ENCODE measurements around the gene SRC. TPM values are rescaled to one million over a fixed set of nuclear protein-coding genes. Genes with fewer than 3 reads are reported as not detected.

SRC gene
- total and polyA plus RNA-seq, 3 experiments from 2014 or later: 1.2 to 2.7 (median 2.4) TPM

DNA sequence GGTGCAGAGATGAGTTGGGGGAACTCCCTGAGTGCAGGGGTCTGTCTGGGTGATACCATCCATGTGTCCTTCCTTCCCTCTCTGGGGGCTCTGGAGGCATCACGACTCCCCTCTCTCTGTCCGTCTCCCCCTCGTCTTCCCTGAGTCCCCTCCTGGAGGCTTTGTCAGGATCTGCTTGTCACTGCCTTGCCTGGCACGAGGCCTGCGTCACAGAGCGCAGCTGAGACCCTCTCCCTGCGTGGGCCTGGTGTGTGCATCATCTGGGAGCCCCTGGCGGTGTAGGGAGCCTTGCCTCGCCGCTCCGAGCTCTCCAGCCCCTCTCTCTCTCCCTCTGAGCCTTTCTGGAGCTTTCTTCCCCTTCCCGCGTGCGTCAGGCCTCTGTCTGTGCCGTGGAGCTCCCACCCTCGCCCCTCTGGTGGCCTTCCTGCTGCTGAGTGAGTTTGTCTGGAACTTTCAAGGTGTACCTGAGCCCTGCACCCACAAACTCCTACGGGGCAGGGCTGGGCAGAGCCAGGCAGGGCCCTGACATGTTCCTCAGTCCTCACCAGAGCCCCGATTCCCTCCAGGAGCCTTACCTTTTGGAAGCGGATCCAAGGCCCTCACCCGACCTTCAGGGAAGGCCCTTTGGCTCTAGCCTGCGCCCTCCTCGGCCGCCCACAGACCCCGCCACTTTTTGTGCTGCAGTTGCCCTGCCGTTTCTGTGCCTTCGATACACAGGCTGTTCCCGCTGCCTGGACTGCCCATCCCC, 70.3 kb downstream of the SRC start:
- no peak overlapping the region for H3K27ac Mint-ChIP-seq
- H3K36me3 Mint-ChIP-seq: peaks cover 0 to 4% (median 0%) of the 10 kb centered on the region in 3 donors
- Histone ChIP-seq H3K9me3 (ENCODE audit: low read length) (no peaks in the 10 kb centered on the region), H3K27me3 (ENCODE audit: insufficient read depth, low read length, poor library complexity, severe bottlenecking) (no peaks in the 10 kb centered on the region), H3K36me3 (ENCODE audit: insufficient read depth, low read length) (no peaks in the 10 kb centered on the region), H3K4me1 (ENCODE audit: insufficient read depth, low read length) (peaks cover 6% of the 10 kb centered on the region), H3K4me3 (ENCODE audit: low read length) (no peak overlapping the region), H3K27ac (ENCODE audit: low read depth, low read length) (no peak overlapping the region)
- H3K9me3 Mint-ChIP-seq: no peaks in the 10 kb centered on the region
- POLR2A ChIA-PET: no interaction called here
- DNase-seq: no peak
- H3K4me3 Mint-ChIP-seq: peak overlapping the region in 1 of 7 donors; percentile 49
- H3K27me3 Mint-ChIP-seq: peaks cover 3 to 8% of the 10 kb centered on the region in 2 donors
- H3K4me1 Mint-ChIP-seq: peaks cover 0 to 6% (median 0%) of the 10 kb centered on the region in 3 donors
- CTCF ChIA-PET: no interaction called here

DNA sequence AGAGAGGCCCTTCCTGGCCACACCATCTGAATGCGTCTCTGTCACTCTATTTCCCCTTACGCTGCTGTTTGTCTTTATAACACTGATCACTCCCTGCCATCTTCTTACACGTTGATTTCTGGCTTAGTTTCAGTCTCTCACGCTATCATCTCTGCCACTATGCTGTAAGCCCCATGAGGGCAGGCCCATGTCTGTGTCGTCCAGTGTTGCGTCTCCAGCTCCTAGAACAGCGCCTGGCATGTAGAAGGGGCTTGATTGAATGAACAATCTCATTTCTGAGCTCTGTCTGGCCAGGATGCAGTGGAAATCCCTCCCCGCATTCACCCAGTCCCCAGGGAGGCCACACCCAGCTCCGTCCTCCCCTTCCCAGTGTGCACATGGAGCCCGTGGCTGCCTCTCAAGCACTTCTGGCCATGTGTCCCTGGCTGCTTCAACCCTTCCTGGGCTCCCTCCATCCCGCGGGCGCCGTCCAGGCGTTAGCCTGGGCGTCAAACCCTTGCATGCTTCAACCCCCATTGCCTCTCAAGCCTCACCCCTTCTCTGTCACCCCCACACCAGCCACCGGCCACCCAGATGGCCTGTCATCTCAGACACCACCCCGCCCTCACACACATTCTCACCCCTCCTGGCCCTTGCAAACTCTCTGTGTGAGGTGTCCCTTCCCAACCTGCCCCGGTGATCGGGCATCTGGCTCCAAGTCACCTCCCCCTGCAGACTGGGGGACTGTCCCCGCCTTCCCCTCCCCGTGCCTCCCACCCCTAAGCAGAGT, 71.1 kb downstream of the SRC start:
- Mint-ChIP-seq H3K36me3 (peaks cover 0 to 4% (median 0%) of the 10 kb centered on the region in 3 donors), H3K27me3 (peaks cover 6 to 13% of the 10 kb centered on the region in 2 donors), H3K4me3 (peak overlapping the region in 1 of 7 donors; percentile 49), H3K9me3 (no peaks in the 10 kb centered on the region), H3K4me1 (peaks cover 0 to 6% (median 0%) of the 10 kb centered on the region in 3 donors), H3K27ac (peak overlapping the region in 1 of 8 donors; percentile 67)
- no peak overlapping the region for H3K27ac ChIP-seq (ENCODE audit: low read depth, low read length)
- no peaks in the 10 kb centered on the region for H3K27me3 ChIP-seq (ENCODE audit: insufficient read depth, low read length, poor library complexity, severe bottlenecking)
- no peaks in the 10 kb centered on the region for H3K9me3 ChIP-seq (ENCODE audit: low read length)
- DNase-seq: no peak
- ChIA-PET CTCF (no interaction called here), POLR2A (no interaction called here)
- peaks cover 1% of the 10 kb centered on the region for H3K4me1 ChIP-seq (ENCODE audit: insufficient read depth, low read length)
- no peaks in the 10 kb centered on the region for H3K36me3 ChIP-seq (ENCODE audit: insufficient read depth, low read length)
- H3K4me3 ChIP-seq (ENCODE audit: low read length): no peak overlapping the region

DNA sequence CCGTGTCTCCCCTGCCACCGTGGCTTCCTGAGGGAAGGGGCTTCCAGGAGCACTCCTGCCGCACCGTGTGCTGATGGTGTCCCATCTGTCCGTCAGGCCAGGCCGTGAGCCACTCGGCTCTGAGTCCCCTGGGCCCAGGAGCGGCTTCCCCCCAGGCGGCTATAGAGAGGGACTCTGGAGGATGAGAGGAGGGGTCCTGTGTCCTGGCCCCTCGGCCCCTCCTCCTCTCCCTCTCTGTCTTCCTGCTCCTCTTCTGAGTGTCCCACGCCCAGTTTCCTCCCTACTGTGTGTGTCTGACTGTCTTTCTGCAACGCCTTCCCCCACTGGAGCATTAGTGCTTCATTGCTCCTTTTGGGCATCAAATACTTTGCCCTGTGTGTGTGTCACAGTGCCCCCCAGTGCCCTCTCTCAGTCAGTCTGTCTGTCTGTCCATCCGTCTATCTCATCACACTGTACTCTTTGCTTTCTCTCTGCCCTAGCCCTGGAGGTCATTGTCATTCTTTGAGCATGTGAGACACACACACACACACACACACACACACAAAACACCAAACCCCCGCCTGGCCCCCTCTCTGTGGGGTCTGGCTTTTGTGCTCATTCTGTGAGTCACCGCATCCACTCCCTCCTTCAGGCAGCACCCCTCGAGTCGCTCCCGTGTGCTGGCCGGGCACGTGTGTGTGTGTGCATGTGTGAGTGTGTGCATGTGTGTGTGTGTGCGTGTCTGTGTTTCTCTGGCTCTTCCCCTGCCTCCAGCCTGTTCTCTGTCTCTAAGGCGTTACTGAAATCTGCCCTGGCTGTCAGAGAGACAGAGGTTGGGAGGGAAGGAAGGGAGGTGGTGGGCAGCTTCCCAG, 71.9 kb downstream of the SRC start:
- H3K27me3 Mint-ChIP-seq: peaks cover 10 to 18% of the 10 kb centered on the region in 2 donors
- no peak overlapping the region for H3K27ac ChIP-seq (ENCODE audit: low read depth, low read length)
- no peak overlapping the region for H3K27ac Mint-ChIP-seq
- H3K4me3 ChIP-seq (ENCODE audit: low read length): no peak overlapping the region
- no peak for DNase-seq
- H3K36me3 ChIP-seq (ENCODE audit: insufficient read depth, low read length): no peaks in the 10 kb centered on the region
- ChIA-PET CTCF (no interaction called here), POLR2A (no interaction called here)
- H3K4me1 Mint-ChIP-seq: peaks cover 0 to 6% (median 0%) of the 10 kb centered on the region in 3 donors
- H3K36me3 Mint-ChIP-seq: peaks cover 0 to 4% (median 0%) of the 10 kb centered on the region in 3 donors
- no peak overlapping the region for H3K4me3 Mint-ChIP-seq
- H3K9me3 Mint-ChIP-seq: no peaks in the 10 kb centered on the region
- H3K4me1 ChIP-seq (ENCODE audit: insufficient read depth, low read length): no peaks in the 10 kb centered on the region
- H3K9me3 ChIP-seq (ENCODE audit: low read length): no peaks in the 10 kb centered on the region
- no peaks in the 10 kb centered on the region for H3K27me3 ChIP-seq (ENCODE audit: insufficient read depth, low read length, poor library complexity, severe bottlenecking)

DNA sequence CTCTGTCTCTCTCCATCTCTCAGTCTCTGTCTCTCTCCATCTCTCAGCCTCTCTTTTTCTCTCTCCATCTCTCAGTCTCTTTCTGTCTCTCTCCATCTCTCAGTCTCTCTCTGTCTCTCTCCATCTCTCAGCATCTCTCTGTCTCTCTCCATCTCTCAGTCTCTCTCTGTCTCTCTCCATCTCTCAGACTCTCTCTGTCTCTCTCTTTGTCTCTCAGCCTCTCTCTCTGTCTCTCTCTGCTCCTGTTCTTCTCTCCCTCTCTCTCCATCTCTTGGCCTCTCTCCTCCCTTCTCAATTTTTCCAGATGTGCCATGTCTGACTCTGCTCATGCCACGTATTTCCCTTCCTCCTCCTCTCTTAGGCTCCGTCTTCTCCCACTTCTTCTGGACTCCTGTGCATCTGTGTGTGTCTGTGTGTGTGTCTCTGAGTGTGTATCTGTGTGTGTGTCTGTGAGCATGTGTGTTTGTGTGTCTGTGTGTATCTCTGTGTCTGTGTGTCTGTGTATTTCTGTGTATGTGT, 72.7 kb downstream of the SRC start:
- Mint-ChIP-seq H3K4me1 (peaks cover 0 to 2% (median 0%) of the 10 kb centered on the region in 3 donors), H3K4me3 (no peak overlapping the region), H3K27ac (no peak overlapping the region), H3K9me3 (no peaks in the 10 kb centered on the region), H3K36me3 (peaks cover 0 to 4% (median 0%) of the 10 kb centered on the region in 3 donors), H3K27me3 (peaks cover 10 to 21% of the 10 kb centered on the region in 2 donors)
- ChIA-PET CTCF (no interaction called here), POLR2A (no interaction called here)
- Histone ChIP-seq H3K4me3 (ENCODE audit: low read length) (no peak overlapping the region), H3K36me3 (ENCODE audit: insufficient read depth, low read length) (no peaks in the 10 kb centered on the region), H3K4me1 (ENCODE audit: insufficient read depth, low read length) (no peaks in the 10 kb centered on the region), H3K27ac (ENCODE audit: low read depth, low read length) (no peak overlapping the region), H3K9me3 (ENCODE audit: low read length) (no peaks in the 10 kb centered on the region), H3K27me3 (ENCODE audit: insufficient read depth, low read length, poor library complexity, severe bottlenecking) (peaks cover 5% of the 10 kb centered on the region)
- DNase-seq: no peak

DNA sequence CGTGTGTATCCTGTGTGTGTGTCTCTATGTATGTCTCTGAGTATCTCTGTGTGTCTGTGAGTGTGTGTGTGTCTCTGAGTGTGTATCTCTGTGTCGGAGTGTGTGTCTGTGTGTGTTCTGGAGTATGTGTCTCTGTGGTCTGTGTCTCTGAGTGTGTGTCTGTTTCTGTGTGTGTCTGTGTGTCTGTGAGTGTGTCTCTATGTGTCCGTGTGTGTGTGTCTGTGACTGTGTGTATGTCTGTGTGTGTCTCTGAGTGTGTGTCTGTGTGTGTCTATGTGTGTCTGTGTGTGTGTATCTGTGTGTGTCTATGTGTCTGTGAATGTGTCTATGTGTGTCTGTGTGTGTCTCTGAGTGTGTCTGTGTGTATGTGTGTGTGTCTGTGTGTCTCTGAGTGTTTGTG, 73.4 kb downstream of the SRC start:
- POLR2A ChIA-PET: no interaction called here
- no peak for DNase-seq
- Histone ChIP-seq H3K9me3 (ENCODE audit: low read length) (no peaks in the 10 kb centered on the region), H3K4me1 (ENCODE audit: insufficient read depth, low read length) (no peaks in the 10 kb centered on the region), H3K36me3 (ENCODE audit: insufficient read depth, low read length) (no peaks in the 10 kb centered on the region), H3K27ac (ENCODE audit: low read depth, low read length) (no peak overlapping the region), H3K4me3 (ENCODE audit: low read length) (no peak overlapping the region), H3K27me3 (ENCODE audit: insufficient read depth, low read length, poor library complexity, severe bottlenecking) (peaks cover 12% of the 10 kb centered on the region)
- no peaks in the 10 kb centered on the region for H3K4me1 Mint-ChIP-seq
- CTCF ChIA-PET: no interaction called here
- H3K27ac Mint-ChIP-seq: no peak overlapping the region
- no peaks in the 10 kb centered on the region for H3K9me3 Mint-ChIP-seq
- H3K36me3 Mint-ChIP-seq: peaks cover 0 to 4% (median 0%) of the 10 kb centered on the region in 3 donors
- H3K4me3 Mint-ChIP-seq: no peak overlapping the region
- peaks cover 11 to 25% of the 10 kb centered on the region in 2 donors for H3K27me3 Mint-ChIP-seq

DNA sequence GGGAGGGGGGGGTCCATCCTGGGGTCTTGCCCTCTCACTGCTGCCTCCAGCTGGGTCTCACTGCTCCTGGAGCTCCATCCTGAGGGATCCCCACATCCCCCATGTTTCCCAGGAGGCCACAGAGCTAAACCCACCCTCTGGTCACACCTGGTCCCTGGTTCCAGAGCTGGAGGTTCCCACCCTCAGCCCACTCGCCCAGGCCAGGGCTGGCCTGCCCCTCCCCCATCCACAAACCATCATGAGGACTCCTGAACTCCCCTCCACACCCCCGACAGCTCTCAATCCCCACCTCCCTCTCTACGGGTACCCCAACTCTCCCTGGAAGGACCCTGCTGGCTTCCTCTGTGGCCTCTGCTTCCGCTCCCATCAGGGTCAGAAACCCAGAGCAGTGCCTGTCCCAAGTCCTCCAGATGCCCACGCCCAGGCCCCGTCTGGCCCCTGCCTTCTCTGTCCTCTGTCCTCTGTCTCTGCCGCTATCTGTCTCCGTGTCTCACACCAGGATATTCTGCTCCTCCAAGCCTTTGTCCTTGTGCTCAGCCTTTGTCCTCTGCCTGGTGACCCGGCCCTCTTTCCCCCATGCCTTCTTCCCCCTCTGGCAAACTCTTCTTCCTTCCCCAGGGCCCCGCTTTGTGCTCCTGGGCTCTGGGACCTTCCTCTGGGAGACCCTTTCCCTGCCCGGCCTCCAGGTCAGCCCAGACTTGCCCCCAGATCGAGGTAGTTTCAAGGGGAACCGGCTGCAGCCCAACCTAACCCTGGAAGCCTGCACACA, 74.0 kb downstream of the SRC start:
- Mint-ChIP-seq H3K27me3 (peaks cover 15 to 32% of the 10 kb centered on the region in 2 donors), H3K9me3 (no peaks in the 10 kb centered on the region), H3K4me3 (no peak overlapping the region), H3K27ac (no peak overlapping the region), H3K4me1 (no peaks in the 10 kb centered on the region), H3K36me3 (peaks cover 0 to 4% (median 0%) of the 10 kb centered on the region in 3 donors)
- no peaks in the 10 kb centered on the region for H3K9me3 ChIP-seq (ENCODE audit: low read length)
- H3K4me3 ChIP-seq (ENCODE audit: low read length): no peak overlapping the region
- no peak for DNase-seq
- H3K36me3 ChIP-seq (ENCODE audit: insufficient read depth, low read length): no peaks in the 10 kb centered on the region
- ChIA-PET POLR2A (no interaction called here), CTCF (no interaction called here)
- H3K4me1 ChIP-seq (ENCODE audit: insufficient read depth, low read length): no peaks in the 10 kb centered on the region
- H3K27ac ChIP-seq (ENCODE audit: low read depth, low read length): no peak overlapping the region
- peaks cover 12% of the 10 kb centered on the region for H3K27me3 ChIP-seq (ENCODE audit: insufficient read depth, low read length, poor library complexity, severe bottlenecking)

- Histone ChIP-seq H3K27ac (ENCODE audit: low read depth, low read length) (no peak overlapping the region), H3K4me1 (ENCODE audit: insufficient read depth, low read length) (no peaks in the 10 kb centered on the region), H3K27me3 (ENCODE audit: insufficient read depth, low read length, poor library complexity, severe bottlenecking) (peaks cover 12% of the 10 kb centered on the region), H3K9me3 (ENCODE audit: low read length) (no peaks in the 10 kb centered on the region), H3K36me3 (ENCODE audit: insufficient read depth, low read length) (no peaks in the 10 kb centered on the region), H3K4me3 (ENCODE audit: low read length) (no peak overlapping the region)
- no peaks in the 10 kb centered on the region for H3K4me1 Mint-ChIP-seq
- no peaks in the 10 kb centered on the region for H3K9me3 Mint-ChIP-seq
- POLR2A ChIA-PET: no interaction called here
- no peak for DNase-seq
- H3K27ac Mint-ChIP-seq: no peak overlapping the region
- peaks cover 15 to 36% of the 10 kb centered on the region in 2 donors for H3K27me3 Mint-ChIP-seq
- CTCF ChIA-PET: no interaction called here
- no peak overlapping the region for H3K4me3 Mint-ChIP-seq
- peaks cover 0 to 4% (median 0%) of the 10 kb centered on the region in 3 donors for H3K36me3 Mint-ChIP-seq
These were observed 74.7 kb downstream of the SRC start for GRCh38 chr20:37420610-37421009.

Data from CD8-positive, alpha-beta memory T cell (primary cell).